ENCODE measurements around the gene C10orf90. TPM values are rescaled to one million over a fixed set of nuclear protein-coding genes. Genes with fewer than 3 reads are reported as not detected.

The C10orf90 gene
- total RNA-seq, 1 experiment from 2014 or later = 0.67 TPM

DNA sequence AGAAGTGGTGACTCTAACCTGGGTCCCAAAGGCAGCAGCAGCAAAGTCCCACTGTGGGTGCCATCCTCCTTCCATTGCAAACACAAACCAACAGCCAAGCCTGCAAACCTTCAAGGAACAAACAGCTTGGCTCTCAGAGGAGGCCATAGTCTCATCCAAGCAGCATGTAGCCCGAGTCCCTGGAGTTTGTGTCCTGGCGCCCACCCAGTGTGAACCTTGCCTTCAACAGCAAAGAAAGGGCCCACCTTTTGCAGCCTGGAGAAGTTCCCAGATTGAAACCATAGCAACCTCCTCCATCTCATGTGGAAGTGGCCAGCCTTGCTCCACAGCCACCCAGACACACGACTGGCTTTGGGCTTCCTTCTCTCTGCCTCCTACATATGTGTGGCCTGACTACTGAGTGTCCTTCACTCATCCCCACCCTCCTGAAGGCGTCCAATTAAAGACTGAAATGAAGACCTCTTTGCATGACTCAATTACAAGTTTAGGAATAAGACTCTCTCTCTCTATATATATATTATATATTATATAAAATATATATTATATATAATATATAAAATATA lies 106.1 kb downstream of the C10orf90 start:
- in situ Hi-C loops (cut with HindIII; ENCODE audit: low pct_unique_long_range_greater_than_20kb, low sequenced_read_pairs) = no loop called here

DNA sequence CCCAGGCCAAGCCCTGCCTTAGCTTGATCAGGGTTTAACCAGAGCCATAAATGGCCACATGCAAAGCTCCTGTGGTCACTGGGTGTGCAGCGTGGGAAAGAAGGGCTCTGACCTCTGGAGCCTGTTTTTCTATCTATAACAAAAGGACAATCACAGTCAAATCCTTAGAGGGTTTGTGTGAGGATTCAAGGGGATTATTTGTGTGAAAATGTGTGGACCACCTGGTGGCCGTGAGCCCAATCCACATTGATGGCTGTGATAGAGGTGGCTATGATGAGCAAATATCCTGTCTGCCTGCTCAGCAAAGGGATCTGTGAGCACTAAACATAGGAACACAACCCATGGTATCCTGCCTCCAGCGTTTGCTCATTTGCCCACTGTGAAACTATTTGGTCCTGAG lies 107.1 kb downstream of the C10orf90 start:
- CTCF ChIA-PET = no interaction called here
- Histone ChIP-seq H3K4me3 (ENCODE audit: low read depth in 2 of 2, low read length in 2 of 2) (no peak overlapping the region), H3K4me1 (ENCODE audit: control insufficient read depth, insufficient read depth, low read length) (no peaks in the 10 kb centered on the region), H3K36me3 (ENCODE audit: control insufficient read depth, insufficient read depth, low read length) (no peaks in the 10 kb centered on the region), H3K27ac (ENCODE audit: low read length) (no peak overlapping the region), H3K9me3 (ENCODE audit: control insufficient read depth, insufficient read depth, low read depth, low read length) (no peaks in the 10 kb centered on the region), H3K27me3 (ENCODE audit: control insufficient read depth, insufficient read depth, low read length) (no peaks in the 10 kb centered on the region)
- TF ChIP-seq, protein P1, sequence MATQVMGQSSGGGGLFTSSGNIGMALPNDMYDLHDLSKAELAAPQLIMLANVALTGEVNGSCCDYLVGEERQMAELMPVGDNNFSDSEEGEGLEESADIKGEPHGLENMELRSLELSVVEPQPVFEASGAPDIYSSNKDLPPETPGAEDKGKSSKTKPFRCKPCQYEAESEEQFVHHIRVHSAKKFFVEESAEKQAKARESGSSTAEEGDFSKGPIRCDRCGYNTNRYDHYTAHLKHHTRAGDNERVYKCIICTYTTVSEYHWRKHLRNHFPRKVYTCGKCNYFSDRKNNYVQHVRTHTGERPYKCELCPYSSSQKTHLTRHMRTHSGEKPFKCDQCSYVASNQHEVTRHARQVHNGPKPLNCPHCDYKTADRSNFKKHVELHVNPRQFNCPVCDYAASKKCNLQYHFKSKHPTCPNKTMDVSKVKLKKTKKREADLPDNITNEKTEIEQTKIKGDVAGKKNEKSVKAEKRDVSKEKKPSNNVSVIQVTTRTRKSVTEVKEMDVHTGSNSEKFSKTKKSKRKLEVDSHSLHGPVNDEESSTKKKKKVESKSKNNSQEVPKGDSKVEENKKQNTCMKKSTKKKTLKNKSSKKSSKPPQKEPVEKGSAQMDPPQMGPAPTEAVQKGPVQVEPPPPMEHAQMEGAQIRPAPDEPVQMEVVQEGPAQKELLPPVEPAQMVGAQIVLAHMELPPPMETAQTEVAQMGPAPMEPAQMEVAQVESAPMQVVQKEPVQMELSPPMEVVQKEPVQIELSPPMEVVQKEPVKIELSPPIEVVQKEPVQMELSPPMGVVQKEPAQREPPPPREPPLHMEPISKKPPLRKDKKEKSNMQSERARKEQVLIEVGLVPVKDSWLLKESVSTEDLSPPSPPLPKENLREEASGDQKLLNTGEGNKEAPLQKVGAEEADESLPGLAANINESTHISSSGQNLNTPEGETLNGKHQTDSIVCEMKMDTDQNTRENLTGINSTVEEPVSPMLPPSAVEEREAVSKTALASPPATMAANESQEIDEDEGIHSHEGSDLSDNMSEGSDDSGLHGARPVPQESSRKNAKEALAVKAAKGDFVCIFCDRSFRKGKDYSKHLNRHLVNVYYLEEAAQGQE (IDR thresholded peaks at IDR 0.05; ENCODE audit: insufficient read depth in 1 of 2, low read depth in 2 of 2, low read length in 1 of 2) = no peak
- TF ChIP-seq POLR2AphosphoS5 (IDR thresholded peaks at IDR 0.05; ENCODE audit: low read depth, low read length) (no peak), SIN3A (IDR thresholded peaks at IDR 0.05; ENCODE audit: borderline replicate concordance, insufficient read depth, low read depth, low read length) (no peak), TCF7L2 (IDR thresholded peaks at IDR 0.05; ENCODE audit: low read depth, low read length) (no peak)
- TF ChIP-seq, protein P2, sequence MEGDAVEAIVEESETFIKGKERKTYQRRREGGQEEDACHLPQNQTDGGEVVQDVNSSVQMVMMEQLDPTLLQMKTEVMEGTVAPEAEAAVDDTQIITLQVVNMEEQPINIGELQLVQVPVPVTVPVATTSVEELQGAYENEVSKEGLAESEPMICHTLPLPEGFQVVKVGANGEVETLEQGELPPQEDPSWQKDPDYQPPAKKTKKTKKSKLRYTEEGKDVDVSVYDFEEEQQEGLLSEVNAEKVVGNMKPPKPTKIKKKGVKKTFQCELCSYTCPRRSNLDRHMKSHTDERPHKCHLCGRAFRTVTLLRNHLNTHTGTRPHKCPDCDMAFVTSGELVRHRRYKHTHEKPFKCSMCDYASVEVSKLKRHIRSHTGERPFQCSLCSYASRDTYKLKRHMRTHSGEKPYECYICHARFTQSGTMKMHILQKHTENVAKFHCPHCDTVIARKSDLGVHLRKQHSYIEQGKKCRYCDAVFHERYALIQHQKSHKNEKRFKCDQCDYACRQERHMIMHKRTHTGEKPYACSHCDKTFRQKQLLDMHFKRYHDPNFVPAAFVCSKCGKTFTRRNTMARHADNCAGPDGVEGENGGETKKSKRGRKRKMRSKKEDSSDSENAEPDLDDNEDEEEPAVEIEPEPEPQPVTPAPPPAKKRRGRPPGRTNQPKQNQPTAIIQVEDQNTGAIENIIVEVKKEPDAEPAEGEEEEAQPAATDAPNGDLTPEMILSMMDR (IDR thresholded peaks at IDR 0.05) = no peak
- POLR2A ChIA-PET = no interaction called here
- DNase-seq (ENCODE audit: low read depth, low spot score) = no peak
- intact Hi-C loops (cut with micrococcal nuclease; ENCODE audit: unreplicated experiment) (no loop called here), in situ Hi-C loops (cut with HindIII; ENCODE audit: low pct_unique_long_range_greater_than_20kb, low sequenced_read_pairs) (no loop called here)
- ATAC-seq = no peak
- no TSS peak for BruUV-seq (replicated peaks)

More for the DNA sequence above, 106.1 kb downstream of the C10orf90 start:
- Histone ChIP-seq H3K27ac (ENCODE audit: low read length) (no peak overlapping the region), H3K27me3 (ENCODE audit: control insufficient read depth, insufficient read depth, low read length) (no peaks in the 10 kb centered on the region), H3K36me3 (ENCODE audit: control insufficient read depth, insufficient read depth, low read length) (no peaks in the 10 kb centered on the region), H3K9me3 (ENCODE audit: control insufficient read depth, insufficient read depth, low read depth, low read length) (no peaks in the 10 kb centered on the region), H3K4me3 (ENCODE audit: low read depth in 2 of 2, low read length in 2 of 2) (no peak overlapping the region), H3K4me1 (ENCODE audit: control insufficient read depth, insufficient read depth, low read length) (no peaks in the 10 kb centered on the region; the same call in 1 of the 2 replicates)
- DNase-seq (ENCODE audit: low read depth, low spot score) = no peak
- BruUV-seq (replicated peaks) = no TSS peak
- intact Hi-C loops (cut with micrococcal nuclease; ENCODE audit: unreplicated experiment) = no loop called here
- TF ChIP-seq SIN3A (IDR thresholded peaks at IDR 0.05; ENCODE audit: borderline replicate concordance, insufficient read depth, low read depth, low read length) = no peak
- TF ChIP-seq, protein P2 (IDR thresholded peaks at IDR 0.05) = no peak
- TF ChIP-seq, protein P1 (IDR thresholded peaks at IDR 0.05; ENCODE audit: insufficient read depth in 1 of 2, low read depth in 2 of 2, low read length in 1 of 2) = no peak
- no peak for TF ChIP-seq POLR2AphosphoS5 (IDR thresholded peaks at IDR 0.05; ENCODE audit: low read depth, low read length)
- CTCF ChIA-PET = no interaction called here
- ATAC-seq = no peak
- POLR2A ChIA-PET = no interaction called here
